NCI-H146 (cell line): Measurements from ENCODE around the gene LIME1.
"Not testable (repeated sequence)": the region's sequence is repeated elsewhere in the genome, so short reads cannot be mapped to it uniquely, and the experiment has no call there.

Experiments used
- DNase-seq: peaks from one replicate; lab custom pipeline; 2025; lab: John Stamatoyannopoulos, UW

Gene LIME1

DNA sequence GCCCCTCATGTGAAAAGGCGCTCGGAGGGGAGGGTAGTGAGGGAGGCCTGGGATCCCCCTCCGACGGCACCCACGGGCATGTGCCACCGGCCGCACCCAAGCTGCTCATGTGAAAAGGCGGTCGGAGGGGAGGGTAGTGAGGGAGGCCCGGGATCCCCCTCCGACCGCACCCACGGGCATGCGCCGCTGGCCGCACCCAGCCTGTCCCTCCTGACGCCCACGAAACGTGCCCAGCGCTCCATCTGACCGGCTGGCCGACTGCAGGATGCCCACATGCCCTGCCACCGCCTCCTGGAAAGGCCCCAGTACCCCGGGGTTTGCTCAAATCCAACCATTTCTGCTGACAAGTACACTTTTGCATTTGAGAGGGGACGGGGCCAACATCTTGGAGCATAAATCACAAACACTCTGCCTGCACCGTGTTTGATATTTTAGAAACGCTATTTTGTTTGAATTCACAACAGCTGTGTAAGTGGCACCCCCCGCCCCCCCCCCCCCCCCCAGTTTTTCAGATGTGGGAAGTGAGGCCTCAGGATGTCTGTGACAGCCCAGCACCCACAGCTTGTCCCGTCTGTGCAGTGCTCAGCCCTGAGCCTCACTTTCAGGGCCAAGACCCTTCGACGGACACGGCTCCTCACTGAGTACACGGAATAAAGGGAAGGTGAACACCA, 37.2 kb downstream of the LIME1 start:
- no peak for DNase-seq

DNA sequence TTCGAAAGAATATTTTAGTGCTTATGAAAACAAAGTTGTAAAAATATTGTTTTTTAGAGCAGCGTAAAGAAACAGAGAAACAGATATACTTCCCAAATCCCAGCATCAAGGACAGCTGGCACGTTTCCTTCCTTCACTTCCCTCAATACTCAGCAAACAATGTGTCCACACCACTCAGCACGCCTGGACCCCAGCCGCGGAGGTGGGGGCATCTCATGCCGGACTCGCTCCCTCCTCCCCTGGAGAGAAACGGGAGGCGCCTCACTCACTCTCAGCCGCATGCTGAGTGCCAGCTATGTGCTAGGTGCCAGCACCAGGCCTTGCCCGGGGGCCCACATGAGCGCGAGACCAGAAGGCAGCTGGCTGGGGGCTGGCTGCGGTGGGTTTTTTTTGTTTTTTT, 37.8 kb downstream of the LIME1 start:
- peak; percentile 30 for DNase-seq

DNA sequence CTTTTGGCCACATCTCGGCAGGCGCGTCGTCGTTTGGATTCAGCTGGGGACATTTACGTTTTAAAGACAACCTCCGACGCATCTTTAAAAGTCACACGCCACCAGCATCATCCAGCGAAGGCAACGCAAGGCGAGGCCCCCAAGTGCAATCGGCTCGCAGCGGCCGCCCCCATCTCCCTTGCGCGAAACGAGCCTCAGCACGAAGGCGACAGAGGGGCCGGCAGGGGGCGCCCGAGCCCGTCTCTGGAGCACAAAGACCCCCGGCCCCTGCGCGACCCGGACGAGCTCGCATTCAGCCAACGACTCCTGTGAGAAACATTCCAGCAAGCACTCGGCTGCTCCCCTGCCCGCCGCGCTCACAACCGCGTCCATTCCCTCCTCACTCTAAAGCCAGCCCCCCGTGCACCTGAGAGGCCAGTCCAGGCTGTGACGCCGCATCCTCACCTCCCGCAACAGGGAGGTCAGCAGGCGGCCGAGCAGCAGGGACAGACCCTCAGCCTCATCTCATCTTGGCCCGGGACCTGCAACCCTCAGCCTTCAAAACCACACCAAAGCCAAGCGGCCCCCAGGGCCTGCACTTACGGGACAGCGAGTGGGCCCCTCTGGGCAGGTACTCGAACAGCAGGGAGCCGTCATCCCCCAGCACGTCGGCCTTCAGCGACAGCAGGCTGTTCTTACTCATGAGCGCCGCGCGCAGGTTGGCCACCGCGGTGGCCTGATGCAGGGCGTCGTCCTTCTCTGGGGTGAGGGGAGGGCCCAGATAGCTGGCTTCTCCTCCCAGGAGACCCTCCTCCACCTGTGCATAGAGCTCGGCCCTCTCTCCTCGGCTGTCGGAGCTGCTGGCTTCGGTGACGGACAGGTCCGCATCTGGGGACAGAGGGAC, 38.9 kb downstream of the LIME1 start:
- peak; percentile 62 for DNase-seq

DNA sequence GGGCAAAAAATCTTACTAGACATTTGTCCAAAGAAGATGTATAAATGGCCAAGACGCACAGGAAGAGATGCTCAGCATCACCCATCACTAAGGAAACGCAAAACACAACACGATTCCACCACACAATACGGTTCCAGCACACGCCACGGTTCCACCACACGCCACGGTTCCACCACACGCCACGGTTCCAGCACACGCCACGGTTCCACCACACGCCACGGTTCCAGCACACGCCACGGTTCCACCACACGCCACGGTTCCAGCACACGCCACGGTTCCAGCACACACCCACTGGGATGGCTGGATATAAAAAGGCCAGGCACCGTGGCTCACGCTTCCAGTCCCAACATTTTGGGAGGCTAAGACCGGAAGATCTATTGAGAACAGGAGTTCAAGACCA, 40.4 kb downstream of the LIME1 start:
- not testable (repeated sequence) for DNase-seq

DNA sequence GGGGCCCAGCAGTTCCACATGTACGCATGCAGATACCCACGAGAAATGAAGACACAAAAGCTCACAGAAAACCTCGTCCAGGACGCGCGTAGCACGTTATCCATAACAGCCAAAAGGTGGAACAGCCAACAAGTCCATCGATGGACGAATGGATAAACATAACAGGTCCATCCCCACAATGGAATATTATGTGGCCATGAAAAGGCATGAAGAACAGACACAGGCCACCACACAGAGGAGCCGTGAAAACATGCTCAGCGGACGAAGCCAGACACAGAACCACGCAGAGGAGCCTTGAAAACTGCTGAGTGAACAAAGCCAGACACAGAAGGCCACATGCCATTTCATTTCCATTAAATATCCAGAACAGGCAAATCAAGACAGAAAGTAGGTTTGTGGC, 41.1 kb downstream of the LIME1 start:
- no peak for DNase-seq

DNA sequence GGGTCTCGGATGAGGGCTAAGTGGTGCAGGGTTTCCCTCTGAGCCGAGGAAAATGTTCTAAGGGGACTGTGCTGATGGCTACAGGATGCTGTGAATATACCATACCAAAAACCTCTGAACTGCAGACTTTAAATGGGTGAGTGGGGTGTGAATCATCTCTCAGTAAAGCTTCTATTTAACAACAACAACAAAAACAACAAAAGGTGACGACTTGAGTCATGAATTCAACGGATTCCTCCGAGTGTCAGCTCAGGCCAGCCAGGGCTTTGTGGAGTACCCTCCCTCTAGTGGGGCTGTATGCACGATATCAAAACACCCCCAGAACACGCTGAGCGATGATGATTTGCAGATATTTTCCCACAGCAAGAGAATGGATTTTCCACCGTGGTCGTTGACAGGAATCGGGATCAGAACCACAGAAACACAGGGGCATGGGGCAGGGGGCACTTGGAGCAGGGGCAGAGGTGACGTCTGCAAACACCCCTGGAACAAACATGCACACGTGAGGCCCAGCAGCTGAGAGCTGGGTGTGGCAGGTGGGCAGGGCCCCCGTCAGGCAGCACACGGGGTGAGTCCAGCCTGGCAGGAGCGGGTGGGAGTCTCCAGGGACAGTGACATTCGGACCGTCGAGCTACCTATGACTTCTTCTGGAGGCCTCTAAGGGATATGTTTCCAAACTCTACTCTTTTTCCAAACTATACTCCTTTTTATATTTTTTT, 41.7 kb downstream of the LIME1 start:
- DNase-seq = no peak

DNA sequence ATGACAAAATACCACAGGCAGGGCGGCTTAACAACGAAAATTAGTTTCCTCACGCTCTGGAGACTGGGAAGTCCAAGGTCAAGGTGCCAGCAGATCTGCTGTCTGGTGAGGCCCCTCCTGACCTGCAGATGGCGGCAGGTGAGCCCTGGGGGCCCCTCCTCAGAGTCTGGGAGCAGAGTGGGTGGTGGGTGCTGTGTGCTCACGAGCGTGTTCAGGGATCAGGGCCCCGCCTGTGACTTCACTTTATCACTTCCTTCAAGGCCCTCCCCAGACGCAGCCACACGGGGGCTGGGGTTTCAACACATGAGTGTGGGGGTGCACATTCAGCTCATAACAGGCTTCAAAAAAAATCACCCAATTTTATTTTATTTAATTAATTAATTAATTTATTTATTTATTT, 42.4 kb downstream of the LIME1 start:
- no peak for DNase-seq

DNA sequence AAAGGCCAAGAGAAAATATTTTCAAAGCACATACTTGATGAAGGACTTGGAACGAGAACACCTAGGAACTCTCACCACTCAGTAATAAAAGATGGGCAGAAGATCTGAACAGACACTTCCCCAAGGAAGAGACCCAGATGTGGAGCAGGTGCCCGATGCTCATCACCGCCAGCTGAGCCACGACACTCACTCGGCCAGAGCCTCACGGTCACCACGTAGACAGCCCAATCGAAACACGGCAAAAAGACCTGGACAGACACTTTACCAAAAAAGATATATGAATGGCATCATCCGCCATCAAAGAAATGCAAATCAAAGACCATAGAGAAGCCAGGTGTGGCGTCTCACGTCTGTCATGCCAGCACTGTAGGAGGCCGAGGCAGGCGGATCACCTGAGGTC, 44.7 kb downstream of the LIME1 start:
- DNase-seq = no peak

DNA sequence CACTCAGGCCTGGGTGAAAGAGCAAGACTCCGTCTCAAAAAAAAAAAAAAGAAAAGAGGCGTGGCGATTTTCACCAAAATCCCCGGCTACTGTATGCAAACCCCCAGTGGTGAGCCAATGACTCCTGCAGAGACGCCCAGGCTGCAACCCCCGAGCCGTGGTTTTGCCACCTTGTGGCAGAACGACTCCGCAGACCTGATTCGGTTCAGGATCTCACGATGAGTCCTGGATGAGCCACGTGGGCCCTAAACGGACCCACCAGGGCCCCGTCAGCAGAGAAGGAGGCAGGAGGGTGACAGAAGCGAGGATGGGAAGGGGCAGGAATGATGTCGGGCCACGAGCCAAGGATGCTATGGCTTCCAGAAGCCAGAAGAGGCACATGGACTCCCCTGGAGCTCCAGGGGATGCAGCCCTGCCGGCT, 45.6 kb downstream of the LIME1 start:
- DNase-seq = peak; percentile 63

DNA sequence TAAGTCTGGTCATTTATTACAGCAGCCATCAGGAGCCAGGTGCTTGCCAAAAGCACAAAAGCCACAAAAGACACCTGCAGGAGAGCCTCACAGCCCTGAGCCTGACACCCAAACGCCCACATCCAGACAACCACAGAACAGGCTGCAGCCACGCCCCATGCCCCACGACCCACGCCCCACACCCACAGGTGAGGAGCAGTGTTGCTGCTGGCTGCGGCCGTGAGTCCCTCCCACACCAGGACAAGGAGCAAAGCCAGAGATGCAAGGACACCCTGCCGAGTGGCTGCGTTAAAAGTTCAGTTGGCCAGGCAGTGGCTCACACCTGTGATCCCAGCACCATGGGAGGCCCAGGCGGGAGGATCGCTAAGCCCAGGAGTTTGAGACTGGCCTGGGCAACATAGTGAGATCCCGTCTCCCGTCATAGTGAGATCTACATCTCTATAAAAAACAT, 46.1 kb downstream of the LIME1 start:
- peak; percentile 63 for DNase-seq

DNA sequence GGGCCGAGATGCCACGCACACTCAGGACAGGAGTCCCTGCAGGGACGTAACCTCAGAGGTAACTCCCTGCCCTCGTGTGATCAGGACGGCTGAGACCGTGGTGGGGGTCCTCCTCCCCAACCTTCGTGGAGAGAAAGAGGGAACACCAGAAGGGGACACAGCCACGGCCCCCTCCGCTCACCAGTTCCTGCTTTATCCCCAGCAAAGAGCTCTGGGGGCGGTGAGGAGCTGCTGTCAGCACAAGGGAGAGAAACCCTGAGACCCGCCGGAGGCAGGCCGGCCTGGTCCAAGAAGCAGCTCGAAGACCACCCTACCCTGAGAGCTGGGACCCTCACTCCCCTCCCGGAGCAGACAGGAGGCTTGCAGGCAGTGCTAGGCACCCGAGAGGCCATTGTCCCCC, 47.5 kb downstream of the LIME1 start:
- no peak for DNase-seq

DNA sequence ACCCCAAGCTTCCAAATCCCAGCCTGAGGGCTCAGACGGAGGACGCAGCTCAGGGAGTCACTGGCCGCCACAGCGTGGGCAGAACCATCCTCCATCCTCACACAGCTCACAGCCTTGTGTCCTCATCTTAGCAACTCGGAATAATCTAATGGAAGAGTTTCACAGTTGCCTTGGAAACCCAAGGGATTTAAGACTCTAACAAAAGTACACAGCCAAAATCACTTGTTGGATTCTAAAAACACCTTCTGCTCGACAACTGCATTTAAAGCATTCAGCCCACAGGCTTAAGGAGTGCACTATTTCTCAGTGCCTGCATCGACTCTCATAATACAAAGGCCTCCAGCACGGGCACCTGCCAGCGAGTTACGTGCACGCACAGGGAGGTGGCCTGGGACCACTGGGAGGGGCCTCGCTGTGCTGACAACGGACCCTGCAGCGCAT, 49.2 kb downstream of the LIME1 start:
- DNase-seq = peak; percentile 60

DNA sequence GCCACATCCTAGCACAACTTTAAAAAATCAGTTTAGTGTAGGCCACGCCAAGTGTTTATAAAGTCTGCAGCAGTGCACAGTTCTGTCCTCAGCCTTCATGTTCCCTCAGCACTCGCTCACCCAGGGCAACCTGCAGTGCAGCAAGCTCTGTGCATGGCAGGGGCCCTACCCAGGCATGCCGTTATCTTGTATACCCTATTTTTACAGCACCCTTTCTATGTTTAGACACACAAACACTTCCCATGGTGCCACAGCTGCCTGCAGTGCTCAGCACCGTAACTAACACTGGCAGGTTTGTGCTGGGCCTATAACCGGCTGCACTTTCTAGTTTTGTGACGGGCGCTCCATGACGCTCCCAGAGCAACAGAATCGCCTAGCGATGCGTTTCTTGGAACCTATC, 50.8 kb downstream of the LIME1 start:
- no peak for DNase-seq

DNA sequence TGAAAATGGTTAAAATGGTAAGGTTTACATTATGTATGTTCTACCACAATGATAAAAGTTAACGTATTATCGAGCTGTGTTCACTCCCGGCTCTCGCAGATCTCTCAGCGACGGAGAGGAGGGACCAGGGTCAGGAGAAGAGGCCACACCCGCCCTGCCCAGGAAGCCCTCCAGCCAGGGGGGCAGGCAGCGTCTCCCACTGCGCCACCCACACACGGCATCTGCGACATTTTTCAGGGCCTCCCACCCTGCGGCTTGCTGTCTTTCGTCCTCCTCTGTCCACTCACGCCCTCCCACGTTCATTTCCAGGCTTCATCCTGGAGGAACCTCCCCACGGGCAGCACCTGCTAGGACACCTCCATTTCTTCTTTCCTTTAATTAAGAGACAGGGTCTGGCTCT, 51.3 kb downstream of the LIME1 start:
- DNase-seq = no peak
